Left ventricle myocardium inferior (tissue), 1 donor: ENCODE measurements around the gene CREB5. TPM values are rescaled to one million over a fixed set of nuclear protein-coding genes. Genes with fewer than 3 reads are reported as not detected.

Source experiments
- DNase-seq: peaks from one replicate; pipeline ENCODE4 v3.0.0-alpha.2; 2020
- H3K27ac ChIP-seq: fragments of 200-600 bp; replicated peaks from 2 replicates; pipeline ENCODE4 v1.8.0; 2021
- H3K27me3 ChIP-seq: fragments of 200-600 bp; 2 replicates; pipeline ENCODE4 v1.8.0; 2021; ENCODE audit warnings: low read depth
- H3K36me3 ChIP-seq: fragments of 200-600 bp; 2 replicates; pipeline ENCODE4 v1.8.0; 2021
- H3K4me1 ChIP-seq: fragments of 200-600 bp; 2 replicates; pipeline ENCODE4 v1.8.0; 2021
- H3K4me3 ChIP-seq: fragments of 200-600 bp; 2 replicates; pipeline ENCODE4 v1.8.0; 2021; ENCODE audit warnings: mild to moderate bottlenecking, moderate library complexity
- H3K9me3 ChIP-seq: fragments of 200-600 bp; replicated peaks from 2 replicates; pipeline ENCODE4 v1.8.0; 2021
- intact Hi-C: fragments of 100-400 bp; cut with micrococcal nuclease; formaldehyde crosslinking; loops from one replicate; pipeline ENCODE4 v1.11.0; 2022
- total RNA-seq: library from RNA; stranded (reverse); fragmentation: NEBNext Ultra II Directional; extraction: Animal tissue kit (Norgen Biotek cat#: 25700); gene quantifications from one replicate; pipeline ENCODE4 v1.2.1, GENCODE V29; 2021
- TF ChIP-seq, protein P1 (sequence below): fragments of 200-600 bp; IDR thresholded peaks from 2 replicates; pipeline ENCODE4 v1.8.0; 2021; ENCODE audit warnings: antibody characterized with exemption, mild to moderate bottlenecking, borderline replicate concordance
- donor health status: DM: no; HTN: yes; CAD: no; lungs with severe emphysema.

Gene CREB5
- total RNA-seq, 1 donor from 2014 or later = 9.8 TPM

DNA sequence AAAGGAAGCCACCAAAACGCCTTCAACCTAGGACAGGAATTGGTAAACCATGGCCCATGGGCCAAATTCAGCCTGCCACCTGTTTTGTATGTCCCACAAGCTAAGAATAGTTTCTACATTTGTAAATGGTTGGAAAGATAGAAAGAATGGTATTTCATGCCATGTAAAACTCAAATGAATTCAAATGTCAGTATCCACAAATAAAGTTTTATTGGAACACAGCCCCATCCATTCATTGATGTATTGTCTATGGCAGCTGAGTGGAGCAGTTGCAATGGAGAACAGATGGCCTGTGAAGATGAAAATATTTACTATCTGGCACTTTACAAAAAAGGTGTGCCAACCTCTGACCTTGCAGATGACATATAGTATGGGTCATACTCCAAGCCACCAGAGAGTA is 236.9 kb downstream of the CREB5 start:
- H3K36me3 ChIP-seq = no peaks in the 10 kb centered on the region
- no peaks in the 10 kb centered on the region for H3K27me3 ChIP-seq
- TF ChIP-seq, protein P1, sequence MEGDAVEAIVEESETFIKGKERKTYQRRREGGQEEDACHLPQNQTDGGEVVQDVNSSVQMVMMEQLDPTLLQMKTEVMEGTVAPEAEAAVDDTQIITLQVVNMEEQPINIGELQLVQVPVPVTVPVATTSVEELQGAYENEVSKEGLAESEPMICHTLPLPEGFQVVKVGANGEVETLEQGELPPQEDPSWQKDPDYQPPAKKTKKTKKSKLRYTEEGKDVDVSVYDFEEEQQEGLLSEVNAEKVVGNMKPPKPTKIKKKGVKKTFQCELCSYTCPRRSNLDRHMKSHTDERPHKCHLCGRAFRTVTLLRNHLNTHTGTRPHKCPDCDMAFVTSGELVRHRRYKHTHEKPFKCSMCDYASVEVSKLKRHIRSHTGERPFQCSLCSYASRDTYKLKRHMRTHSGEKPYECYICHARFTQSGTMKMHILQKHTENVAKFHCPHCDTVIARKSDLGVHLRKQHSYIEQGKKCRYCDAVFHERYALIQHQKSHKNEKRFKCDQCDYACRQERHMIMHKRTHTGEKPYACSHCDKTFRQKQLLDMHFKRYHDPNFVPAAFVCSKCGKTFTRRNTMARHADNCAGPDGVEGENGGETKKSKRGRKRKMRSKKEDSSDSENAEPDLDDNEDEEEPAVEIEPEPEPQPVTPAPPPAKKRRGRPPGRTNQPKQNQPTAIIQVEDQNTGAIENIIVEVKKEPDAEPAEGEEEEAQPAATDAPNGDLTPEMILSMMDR = no peak
- H3K4me1 ChIP-seq = peaks cover 3% of the 10 kb centered on the region
- DNase-seq = no peak
- no peaks in the 10 kb centered on the region for H3K9me3 ChIP-seq
- no peak overlapping the region for H3K4me3 ChIP-seq
- no peak overlapping the region for H3K27ac ChIP-seq
- intact Hi-C loops = no loop called here

DNA sequence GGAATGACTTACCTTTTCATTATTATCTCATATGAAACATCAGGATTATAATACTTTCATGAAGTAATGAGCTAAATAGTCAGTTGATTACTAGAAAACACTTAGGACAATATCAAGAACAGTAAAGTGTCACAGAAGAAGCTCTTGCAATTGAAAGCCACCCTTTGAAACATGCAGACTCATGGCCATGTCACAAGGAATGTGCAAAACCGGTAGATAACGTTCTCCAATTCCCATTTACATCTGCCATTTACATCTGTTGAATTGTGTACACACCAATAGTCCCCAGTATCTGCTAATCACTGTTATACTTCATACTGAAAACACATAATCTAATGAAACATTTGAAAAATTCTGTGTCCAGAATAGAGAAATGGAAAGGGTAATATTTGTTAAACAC is 237.5 kb downstream of the CREB5 start:
- no peak overlapping the region for H3K4me3 ChIP-seq
- H3K27me3 ChIP-seq = no peaks in the 10 kb centered on the region
- intact Hi-C loops = no loop called here
- H3K36me3 ChIP-seq = no peaks in the 10 kb centered on the region
- TF ChIP-seq, protein P1 = no peak
- DNase-seq = no peak
- no peak overlapping the region for H3K27ac ChIP-seq
- H3K4me1 ChIP-seq = peaks cover 1% of the 10 kb centered on the region
- H3K9me3 ChIP-seq = no peaks in the 10 kb centered on the region

- Histone ChIP-seq H3K9me3 (peaks cover under 1% of the 10 kb centered on the region), H3K27ac (no peak overlapping the region), H3K4me1 (no peaks in the 10 kb centered on the region), H3K27me3 (no peaks in the 10 kb centered on the region), H3K4me3 (no peak overlapping the region), H3K36me3 (no peaks in the 10 kb centered on the region)
- DNase-seq = no peak
- intact Hi-C loops = no loop called here
- TF ChIP-seq, protein P1 = no peak
Observed at GRCh38 chr7:28654110-28654509, 241.8 kb downstream of the CREB5 start.

GRCh38 chr7:28656529-28656928 is 244.2 kb downstream of the CREB5 start:
- intact Hi-C loops = no loop called here
- peaks cover 7% of the 10 kb centered on the region for H3K4me1 ChIP-seq
- peaks cover 16% of the 10 kb centered on the region for H3K9me3 ChIP-seq
- no peak overlapping the region for H3K4me3 ChIP-seq
- no peak overlapping the region for H3K27ac ChIP-seq
- DNase-seq = no peak
- H3K36me3 ChIP-seq = no peaks in the 10 kb centered on the region
- H3K27me3 ChIP-seq = no peaks in the 10 kb centered on the region
- TF ChIP-seq, protein P1 = no peak

DNA sequence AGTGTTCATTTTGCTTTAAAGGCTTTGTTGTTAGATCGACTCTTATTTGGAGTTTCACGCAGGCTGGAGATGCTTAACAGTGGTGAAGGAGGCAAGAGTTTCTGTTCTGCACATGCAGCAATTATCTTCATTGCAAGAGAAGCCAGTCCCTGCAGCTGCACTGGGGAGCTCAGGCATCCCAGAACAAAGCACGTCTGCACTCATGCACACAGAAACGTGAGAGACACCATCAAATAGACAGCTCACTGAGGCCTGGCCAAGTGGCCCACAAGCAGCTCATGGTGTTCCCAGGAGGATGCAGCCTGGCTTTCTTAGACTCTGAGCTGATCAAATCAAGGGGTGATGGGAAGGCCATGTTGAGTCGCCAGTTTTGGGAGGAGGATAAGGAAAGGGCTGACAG is 246.1 kb downstream of the CREB5 start:
- H3K36me3 ChIP-seq = no peaks in the 10 kb centered on the region

More for the DNA sequence above, 246.1 kb downstream of the CREB5 start:
- TF ChIP-seq, protein P1 = no peak
- intact Hi-C loops = no loop called here
- Histone ChIP-seq H3K4me1 (peaks cover 7% of the 10 kb centered on the region), H3K9me3 (peaks cover 16% of the 10 kb centered on the region), H3K27ac (no peak overlapping the region), H3K27me3 (no peaks in the 10 kb centered on the region), H3K4me3 (no peak overlapping the region)
- no peak for DNase-seq
